Measurements from ENCODE around the gene STARD10.

GRCh38 chr11:72784662-72785061, 9.2 kb downstream of the STARD10 start:
- TF ChIP-seq CTCF (IDR thresholded peaks at IDR 0.05; ENCODE audit: low read depth, low read length): no peak
- no peak for TF ChIP-seq EZH2phosphoT487 (IDR thresholded peaks at IDR 0.05; ENCODE audit: low read depth)
